GM12878 (cell line): ENCODE results near the gene EGR1. TPM values are rescaled to one million over a fixed set of nuclear protein-coding genes. Genes with fewer than 3 reads are reported as not detected.
A peak's percentile ranks its signal among the peaks of the same experiment; 100 is the strongest.

Source experiments
- ATAC-seq: fragments of 200-7000 bp; cut with Tn5 transposase; 3 replicates; pipeline ENCODE4 v1.9.1; 2020; ENCODE audit warnings: mild to moderate bottlenecking, moderate library complexity
- BruUV-seq: library from RNA; stranded (reverse); fragments of 400-500 nt; replicated peaks from 2 replicates; lab custom pipeline; 2021; lab: Mats Ljungman, UMichigan
- CTCF ChIA-PET: fragments of 300-600 bp; sonication (Branson Sonifier 250); formaldehyde crosslinking; extraction: SDS; loops from one replicate; lab custom pipeline; 2021; ENCODE audit warnings: inconsistent platforms; lab: Yijun Ruan, JAX
- POLR2A ChIA-PET: fragments of 350-600 bp; formaldehyde crosslinking; extraction: SDS; loops from one replicate; lab custom pipeline; 2021; ENCODE audit warnings: inconsistent platforms; lab: Charles Lee
- RAD21 ChIA-PET: fragments of 300-600 bp; sonication (Branson Sonifier 250); formaldehyde crosslinking; loops from one replicate; lab custom pipeline; 2023; ENCODE audit warnings: antibody characterized with exemption; ENCODE audit not compliant: unreplicated experiment; lab: Charles Lee
- SMC1A ChIA-PET: fragments of 300-600 bp; sonication (Branson Sonifier 250); formaldehyde crosslinking; loops from one replicate; lab custom pipeline; 2023; ENCODE audit not compliant: unreplicated experiment, uncharacterized antibody; lab: Charles Lee
- DNase-seq: peaks from one replicate; pipeline ENCODE4 v3.0.0-alpha.2; 2011; ENCODE audit warnings: low read depth, low spot score
- FAIRE-seq: peaks from 3 replicates; lab custom pipeline; 2011; peaks lifted over from hg19 to GRCh38; lab: Jason Lieb, UNC
- H2AFZ ChIP-seq: 2 replicates; pipeline ENCODE4 v1.6.0; 2011; ENCODE audit warnings: low read depth, low read length, control low read depth; ENCODE audit not compliant: control insufficient read depth
- H3K27ac ChIP-seq: 2 replicates; pipeline ENCODE4 v1.5.1; 2011; ENCODE audit warnings: control low read depth; ENCODE audit not compliant: control insufficient read depth, insufficient read depth
- H3K27me3 ChIP-seq, 2 experiments: replicated peaks in 1 of 2; 2 replicates each; pipeline versions ENCODE4 v1.6.0 to v1.6.1; 2011; ENCODE audit warnings: low read length in 1 of 2; ENCODE audit not compliant: control insufficient read depth in 2 of 2, insufficient read depth in 2 of 2
- H3K36me3 ChIP-seq, 2 experiments: 2 replicates each; pipeline ENCODE4 v1.5.1; 2011; ENCODE audit warnings: low read length in 1 of 2; ENCODE audit not compliant: control insufficient read depth in 2 of 2, insufficient read depth in 2 of 2
- H3K4me1 ChIP-seq: 2 replicates; pipeline ENCODE4 v1.6.1; 2011; ENCODE audit warnings: mild to moderate bottlenecking, low read length, moderate library complexity, mixed read lengths; ENCODE audit not compliant: control insufficient read depth, insufficient read depth
- H3K4me2 ChIP-seq: 2 replicates; pipeline ENCODE4 v1.6.0; 2011; ENCODE audit warnings: control low read depth; ENCODE audit not compliant: control insufficient read depth, insufficient read depth
- H3K4me3 ChIP-seq: fragments of 200-600 bp; sonication (generic); 2 replicates; pipeline ENCODE4 v1.5.1; 2016
- H3K79me2 ChIP-seq: 2 replicates; pipeline ENCODE4 v1.6.0; 2011; ENCODE audit warnings: low read length; ENCODE audit not compliant: control insufficient read depth, insufficient read depth
- H3K9ac ChIP-seq: 2 replicates; pipeline ENCODE4 v1.8.0; 2011; ENCODE audit warnings: low read length, control low read depth, mixed read lengths; ENCODE audit not compliant: control insufficient read depth, insufficient read depth
- H3K9me3 ChIP-seq: replicated peaks from 3 replicates; pipeline ENCODE4 v1.5.1; 2011; ENCODE audit warnings: mild to moderate bottlenecking, low read length; ENCODE audit not compliant: control insufficient read depth, insufficient read depth
- H4K20me1 ChIP-seq: 2 replicates; pipeline ENCODE4 v1.6.0; 2011; ENCODE audit not compliant: control insufficient read depth, insufficient read depth
- CREB1 ChIP-seq: IDR thresholded peaks from 2 replicates; pipeline ENCODE4 v1.6.1; 2012; ENCODE audit warnings: low read depth, mild to moderate bottlenecking, inconsistent platforms
- EGR1 ChIP-seq, 2 experiments: IDR thresholded peaks; 1 replicate in 1 of 2; 2 replicates in 1 of 2; pipeline ENCODE4 v1.6.1; 2011 to 2012; ENCODE audit warnings: low read depth in 2 of 2, low read length in 2 of 2, borderline replicate concordance in 1 of 2, mild to moderate bottlenecking in 1 of 2, moderate library complexity in 1 of 2
- MLLT1 ChIP-seq: fragments of 450-650 bp; IDR thresholded peaks from 2 replicates; pipeline ENCODE4 v1.6.1; 2016; ENCODE audit warnings: mild to moderate bottlenecking
- POLR2AphosphoS5 ChIP-seq: IDR thresholded peaks from 2 replicates; pipeline ENCODE4 v1.6.1; 2011; ENCODE audit warnings: mild to moderate bottlenecking, low read length, inconsistent platforms
- POU2F2 ChIP-seq: IDR thresholded peaks from 3 replicates; pipeline ENCODE4 v1.6.1; 2011; ENCODE audit warnings: low read depth, mild to moderate bottlenecking, low read length, borderline replicate concordance
- PRDM15 ChIP-seq: fragments of 450-650 bp; formaldehyde crosslinking; IDR thresholded peaks from 2 replicates; pipeline ENCODE4 v1.4.0; 2020; ENCODE audit warnings: mild to moderate bottlenecking, moderate library complexity
- SPI1 ChIP-seq: IDR thresholded peaks from 2 replicates; pipeline ENCODE4 v1.6.1; 2011; ENCODE audit warnings: low read depth, mild to moderate bottlenecking, low read length, moderate library complexity, borderline replicate concordance; ENCODE audit not compliant: insufficient read depth
- ZBED1 ChIP-seq: IDR thresholded peaks from 2 replicates; pipeline ENCODE4 v1.6.1; 2016; ENCODE audit warnings: borderline replicate concordance
- ZBTB11 ChIP-seq: fragments of 450-650 bp; formaldehyde crosslinking; IDR thresholded peaks from 2 replicates; pipeline ENCODE4 v1.5.0; 2022; ENCODE audit warnings: mild to moderate bottlenecking, missing genetic modification characterization
- WGBS: methylation state at CpG from one replicate; pipeline ENCODE4 v1.1.6; 2016; ENCODE audit warnings: low lambda C conversion rate; ENCODE audit not compliant: insufficient replicate concordance, insufficient coverage; ENCODE audit errors: missing lambda C conversion rate; 5-methylcytosine and 5-hydroxymethylcytosine counted together
- in situ Hi-C: fragments of 300-500 bp; cut with MboI; formaldehyde crosslinking; loops from 9 replicates; pipeline ENCODE4 v1.14.3; 2018; ENCODE audit warnings: mixed read lengths
- intact Hi-C: fragments of 100-400 bp; cut with micrococcal nuclease; formaldehyde crosslinking; loops from one replicate; pipeline ENCODE4 v1.14.2; 2022; ENCODE audit not compliant: unreplicated experiment
- polyA plus RNA-seq, 11 experiments: library from polyadenylated mRNA; depleted of rRNA in 4 of 11; unstranded in 6 of 11; stranded (reverse) in 5 of 11; fragments of >200 nt; fragmentation: Nextera tagmentation in 4 of 11; fragmentation: Illumina TruSeq in 1 of 11; extraction: Ambion mirVana in 4 of 11; extraction: Trizol in 1 of 11; gene quantifications; 1 replicate in 1 of 11; 2 replicates in 10 of 11; pipeline versions ENCODE4 v1.2.1 to v1.2.3, GENCODE V29; 2011 to 2016; ENCODE audit warnings: inconsistent platforms in 2 of 11, missing spikeins in 2 of 11, low read depth in 1 of 11
- total RNA-seq, 4 experiments: library from RNA; depleted of rRNA in 3 of 4; stranded (reverse); fragments of >200 nt in 3 of 4; fragmentation: Illumina TruSeq in 1 of 4; extraction: Trizol in 1 of 4; gene quantifications; 2 replicates each; pipeline versions ENCODE4 v1.2.1 to v1.2.3, GENCODE V29; 2013 to 2021

The EGR1 gene
- total and polyA plus RNA-seq, 10 of the 15 experiments (the other 5 are each of a cell fraction or from before 2014, with no cell fraction given): 0.89 to 7.3 (median 2.5) TPM

GRCh38 chr5:138468133-138468965, 3.1 kb downstream of the EGR1 start:
- H3K79me2 ChIP-seq: no peaks in the 10 kb centered on the region
- H3K4me3 ChIP-seq: no peak overlapping the region
- RAD21 ChIA-PET: no interaction called here
- peaks cover 0 to 6% of the 10 kb centered on the region in 2 experiments; a peak in 1 of 4 replicates for H3K27me3 ChIP-seq
- no peak for FAIRE-seq
- ATAC-seq: no peak
- H4K20me1 ChIP-seq: no peaks in the 10 kb centered on the region
- H3K9ac ChIP-seq: no peak overlapping the region
- SMC1A ChIA-PET: interaction anchor here (1.4 kb wide), 1 partner anchor 29 kb away, joined by 6 read pairs; no protein-coding TSS in a partner anchor
- intact Hi-C loops: loop anchor here (10.0 kb wide), 2 partner anchors 714 to 796 kb away; partner anchors contain the start of gene HNRNPA0
- no peak for DNase-seq
- H3K36me3 ChIP-seq: no peaks in the 10 kb centered on the region; a peak in 1 of 4 replicates
- BruUV-seq: no TSS peak
- no peaks in the 10 kb centered on the region for H3K9me3 ChIP-seq
- POLR2A ChIA-PET: no interaction called here
- 67% methylated on average over 6 of the region's 7 CpGs for WGBS
- in situ Hi-C loops: no loop called here
- H3K4me1 ChIP-seq: peaks cover 7% of the 10 kb centered on the region
- no peak overlapping the region for H2AFZ ChIP-seq
- CTCF ChIA-PET: interaction anchor here (1.4 kb wide), 1 partner anchor 17 kb away, joined by 4 read pairs; no protein-coding TSS in a partner anchor
- H3K27ac ChIP-seq: no peak overlapping the region
- no peak overlapping the region for H3K4me2 ChIP-seq
- peak; percentile 33; the same call in 1 of the 2 replicates for TF ChIP-seq MLLT1
- TF ChIP-seq POLR2AphosphoS5: peak; percentile 84
- TF ChIP-seq SPI1: peak; percentile 29; the same call in 1 of the 2 replicates
- no peak for TF ChIP-seq ZBED1
- 0 out of 2 replicates have a peak, but pooled peaks have one; percentile 39 for TF ChIP-seq ZBTB11
- peak; percentile 26; the same call in 1 of the 2 replicates for TF ChIP-seq PRDM15 (CRISPR knock-in tag)
- peak; percentile 64; the same call in 2 of the 3 replicates for TF ChIP-seq POU2F2
- TF ChIP-seq CREB1: no peak
- TF ChIP-seq EGR1 (IDR thresholded peaks at IDR 0.05; ENCODE audit: borderline replicate concordance in 1 of 2, low read depth in 2 of 2, low read length in 2 of 2): no peak
